Adrenal gland (tissue), 12 donors: Measurements from ENCODE around the gene FOXN3. TPM values are rescaled to one million over a fixed set of nuclear protein-coding genes. Genes with fewer than 3 reads are reported as not detected.

Experiments
- DNase-seq, 7 donors: peaks; one replicate each; pipeline ENCODE4 v3.0.0-alpha.2; 2019 to 2020
- H3K27ac ChIP-seq, 5 donors: fragments of 200-600 bp; sonication (generic) in 4 of 5; 1 replicate in 3 of 5; 2 replicates in 2 of 5; pipeline versions ENCODE4 v1.5.1 to v1.8.0; 2016 to 2020; ENCODE audit warnings: mild to moderate bottlenecking in 1 of 5
- H3K27me3 ChIP-seq: fragments of 200-600 bp; 2 replicates; pipeline ENCODE4 v1.8.0; 2021
- H3K36me3 ChIP-seq, 2 donors: fragments of 200-600 bp; replicated peaks in 1 of 2; 1 replicate in 1 of 2; 2 replicates in 1 of 2; pipeline versions ENCODE4 v1.5.1 to v1.8.0; 2018 to 2022
- H3K4me1 ChIP-seq, 2 donors: fragments of 200-600 bp; replicated peaks in 1 of 2; 1 replicate in 1 of 2; 2 replicates in 1 of 2; pipeline versions ENCODE4 v1.5.1 to v1.8.0; 2018 to 2021
- H3K4me3 ChIP-seq, 4 donors: fragments of 200-600 bp; sonication (generic) in 3 of 4; one replicate each; pipeline ENCODE4 v1.5.1; 2016 to 2018
- H3K9me3 ChIP-seq, 3 donors: fragments of 200-600 bp; sonication (generic) in 1 of 3; replicated peaks in 1 of 3; 1 replicate in 2 of 3; 2 replicates in 1 of 3; pipeline versions ENCODE4 v1.5.1 to v1.8.0; 2016 to 2021
- CTCF ChIP-seq, 6 experiments: fragments of 450-650 bp in 4 of 6; fragments of 200-600 bp in 2 of 6; sonication (generic) in 1 of 6; IDR thresholded peaks; 1 replicate in 5 of 6; 2 replicates in 1 of 6; pipeline versions ENCODE4 v1.5.1 to v1.8.0; 2016 to 2021; ENCODE audit warnings: antibody characterized with exemption in 6 of 6, mild to moderate bottlenecking in 2 of 6, moderate library complexity in 1 of 6
- POLR2A ChIP-seq, 2 donors: fragments of 450-650 bp; IDR thresholded peaks; one replicate each; pipeline ENCODE4 v1.6.1; 2017; ENCODE audit warnings: antibody characterized with exemption in 2 of 2, mild to moderate bottlenecking in 2 of 2, moderate library complexity in 1 of 2
- WGBS, 4 donors: extraction: QIAGEN DNeasy Blood & Tissue Kit in 2 of 4; methylation state at CpG; one replicate each; pipeline versions ENCODE4 v1.1.5 to v1.1.7; 2013 to 2017; 5-methylcytosine and 5-hydroxymethylcytosine counted together
- intact Hi-C, 2 donors: fragments of 100-400 bp; cut with DNase I; formaldehyde crosslinking; loops; one replicate each; pipeline versions ENCODE4 v1.14.1 to v1.15.0; 2022 to 2023
- polyA plus RNA-seq, 3 donors: library from polyadenylated mRNA; stranded (reverse); fragments of 200-250 nt in 2 of 3; fragments of 350-450 nt in 1 of 3; fragmentation: Illumina TruSeq in 1 of 3; extraction: RNeasy Lipid Tissue Mini Kit (QIAGEN cat#74804) in 1 of 3; gene quantifications; one replicate each; pipeline ENCODE4 v1.2.3, GENCODE V29; 2013 to 2014
- total RNA-seq, 9 donors: library from RNA; depleted of rRNA in 4 of 9; stranded (reverse); fragments of >200 nt in 4 of 9; fragments of 120-200 nt in 1 of 9; fragmentation: NEBNext Ultra II Directional in 1 of 9; extraction: Animal tissue kit (Norgen Biotek cat#: 25700) in 1 of 9; gene quantifications; one replicate each; pipeline versions ENCODE4 v1.1.0 to v1.2.4, GENCODE V29; 2013 to 2023
- donor health status: healthy with polysubstance abuse.
- donor health status: Bipolar disorder and iron deficiency.
- donor health status: DM: yes; HTN: yes; CAD: no.
- donor health status: DM: no; HTN: no; CAD: no.
- donor health status: DM: no; HTN: no; CAD: no.
- donor health status: DM: yes; HTN: yes; CAD: no.

The FOXN3 gene
- total and polyA plus RNA-seq, 12 donors: 10.7 to 131 (median 96.8) TPM

GRCh38 chr14:89372512-89372883, 44.5 kb downstream of the FOXN3 start:
- H3K27ac ChIP-seq: no peak overlapping the region
- no peak overlapping the region for H3K4me3 ChIP-seq
- H3K4me1 ChIP-seq: peaks cover 0 to 31% of the 10 kb centered on the region in 2 donors
- no peak for DNase-seq
- no peaks in the 10 kb centered on the region for H3K27me3 ChIP-seq
- H3K36me3 ChIP-seq: no peaks in the 10 kb centered on the region
- WGBS, 4 donors: 81 to 96% (median 83%) methylated on average over 2 of the region's 2 CpGs
- no peak for TF ChIP-seq CTCF (IDR thresholded peaks at IDR 0.05)
- TF ChIP-seq POLR2A (IDR thresholded peaks at IDR 0.05): no peak
- H3K9me3 ChIP-seq: no peaks in the 10 kb centered on the region
- intact Hi-C loops: no loop called here

- no peak overlapping the region for H3K27ac ChIP-seq
- H3K27me3 ChIP-seq: no peaks in the 10 kb centered on the region
- no peaks in the 10 kb centered on the region for H3K9me3 ChIP-seq
- peak in 1 of 7 donors; percentile 28 for DNase-seq
- H3K4me1 ChIP-seq: peaks cover 2 to 33% of the 10 kb centered on the region in 2 donors
- intact Hi-C loops: no loop called here
- TF ChIP-seq CTCF (IDR thresholded peaks at IDR 0.05): no peak
- TF ChIP-seq POLR2A (IDR thresholded peaks at IDR 0.05): no peak
- 84 to 87% (median 86%) methylated on average over 9 to 10 of the region's 10 CpGs for WGBS, 4 donors
- no peak overlapping the region for H3K4me3 ChIP-seq
- H3K36me3 ChIP-seq: no peaks in the 10 kb centered on the region
These were observed 45.2 kb downstream of the FOXN3 start for GRCh38 chr14:89371585-89372511.

- 86 to 90% (median 87%) methylated on average over 7 of the region's 7 CpGs for WGBS, 4 donors
- no peak for TF ChIP-seq CTCF (IDR thresholded peaks at IDR 0.05)
- no peak for TF ChIP-seq POLR2A (IDR thresholded peaks at IDR 0.05)
- no peak overlapping the region for H3K4me3 ChIP-seq
- no peak overlapping the region for H3K27ac ChIP-seq
- intact Hi-C loops: no loop called here
- H3K9me3 ChIP-seq: no peaks in the 10 kb centered on the region
- no peaks in the 10 kb centered on the region for H3K27me3 ChIP-seq
- peaks cover 3 to 35% of the 10 kb centered on the region in 2 donors for H3K4me1 ChIP-seq
- peak in 1 of 7 donors; percentile 25 for DNase-seq
- no peaks in the 10 kb centered on the region for H3K36me3 ChIP-seq
These were observed 46.3 kb downstream of the FOXN3 start for GRCh38 chr14:89370781-89371180.

GRCh38 chr14:89370381-89370780, 46.7 kb downstream of the FOXN3 start:
- Histone ChIP-seq H3K4me3 (no peak overlapping the region), H3K9me3 (no peaks in the 10 kb centered on the region), H3K36me3 (no peaks in the 10 kb centered on the region), H3K4me1 (peaks cover 3 to 38% of the 10 kb centered on the region in 2 donors), H3K27ac (no peak overlapping the region), H3K27me3 (no peaks in the 10 kb centered on the region)
- peak in 1 of 7 donors; percentile 34 for DNase-seq
- intact Hi-C loops: no loop called here
- TF ChIP-seq POLR2A (IDR thresholded peaks at IDR 0.05) (no peak), CTCF (IDR thresholded peaks at IDR 0.05) (no peak)
- 89 to 95% (median 91%) methylated on average over 4 of the region's 4 CpGs for WGBS, 4 donors
